ENCODE data around the gene DIP2C. TPM values are rescaled to one million over a fixed set of nuclear protein-coding genes. Genes with fewer than 3 reads are reported as not detected.
"Not testable (repeated sequence)": the region's sequence is repeated elsewhere in the genome, so short reads cannot be mapped to it uniquely, and the experiment has no call there.

The DIP2C gene
- total RNA-seq, 2 experiments from 2014 or later = 0.70 to 0.76 TPM

GRCh38 chr10:614790-615582, 74.5 kb downstream of the DIP2C start:
- H3K9me3 Mint-ChIP-seq = no peaks in the 10 kb centered on the region

GRCh38 chr10:614139-614711, 75.2 kb downstream of the DIP2C start:
- no peaks in the 10 kb centered on the region for H3K27me3 Mint-ChIP-seq
- H3K27ac Mint-ChIP-seq = no peak overlapping the region
- no peaks in the 10 kb centered on the region for H3K9me3 Mint-ChIP-seq
- no peak overlapping the region for H3K4me3 Mint-ChIP-seq
- ChIA-PET CTCF (no interaction called here), POLR2A (no interaction called here)
- no peak for DNase-seq
- H3K36me3 Mint-ChIP-seq (ENCODE audit: low read depth) = no peaks in the 10 kb centered on the region
- H3K4me1 Mint-ChIP-seq = no peaks in the 10 kb centered on the region

More at GRCh38 chr10:614790-615582, 74.5 kb downstream of the DIP2C start:
- Mint-ChIP-seq H3K27ac (no peak overlapping the region), H3K36me3 (ENCODE audit: low read depth) (no peaks in the 10 kb centered on the region), H3K4me1 (no peaks in the 10 kb centered on the region), H3K27me3 (peaks cover 4% of the 10 kb centered on the region), H3K4me3 (no peak overlapping the region)
- ChIA-PET POLR2A (no interaction called here), CTCF (no interaction called here)
- no peak for DNase-seq

- ChIA-PET POLR2A (no interaction called here), CTCF (no interaction called here)
- no peak for DNase-seq
- Mint-ChIP-seq H3K4me3 (no peak overlapping the region), H3K4me1 (no peaks in the 10 kb centered on the region), H3K36me3 (ENCODE audit: low read depth) (no peaks in the 10 kb centered on the region), H3K9me3 (no peaks in the 10 kb centered on the region), H3K27ac (no peak overlapping the region), H3K27me3 (no peaks in the 10 kb centered on the region)
Measured at GRCh38 chr10:613271-614138, 76.0 kb downstream of the DIP2C start.

- DNase-seq = no peak
- Mint-ChIP-seq H3K4me3 (no peak overlapping the region), H3K9me3 (no peaks in the 10 kb centered on the region), H3K27me3 (no peaks in the 10 kb centered on the region), H3K36me3 (ENCODE audit: low read depth) (no peaks in the 10 kb centered on the region), H3K27ac (no peak overlapping the region), H3K4me1 (no peaks in the 10 kb centered on the region)
- POLR2A ChIA-PET = no interaction called here
- CTCF ChIA-PET = no interaction called here
Measured at GRCh38 chr10:612696-613095, 76.8 kb downstream of the DIP2C start.

- H3K36me3 Mint-ChIP-seq (ENCODE audit: low read depth); H3K9me3 Mint-ChIP-seq; CTCF ChIA-PET; H3K4me1 Mint-ChIP-seq; H3K4me3 Mint-ChIP-seq; H3K27ac Mint-ChIP-seq; DNase-seq; POLR2A ChIA-PET; H3K27me3 Mint-ChIP-seq: not testable (repeated sequence)
Measured at GRCh38 chr10:610642-611305, 78.7 kb downstream of the DIP2C start.

GRCh38 chr10:609868-610545, 79.5 kb downstream of the DIP2C start:
- ChIA-PET CTCF (no interaction called here), POLR2A (no interaction called here)
- Mint-ChIP-seq H3K4me3 (no peak overlapping the region), H3K4me1 (no peaks in the 10 kb centered on the region), H3K9me3 (no peaks in the 10 kb centered on the region), H3K36me3 (ENCODE audit: low read depth) (no peaks in the 10 kb centered on the region), H3K27me3 (no peaks in the 10 kb centered on the region), H3K27ac (no peak overlapping the region)
- no peak for DNase-seq

- POLR2A ChIA-PET = no interaction called here
- Mint-ChIP-seq H3K36me3 (ENCODE audit: low read depth) (no peaks in the 10 kb centered on the region), H3K27ac (no peak overlapping the region), H3K9me3 (no peaks in the 10 kb centered on the region), H3K4me1 (no peaks in the 10 kb centered on the region), H3K27me3 (no peaks in the 10 kb centered on the region), H3K4me3 (no peak overlapping the region)
- no peak for DNase-seq
- CTCF ChIA-PET = no interaction called here
Measured at GRCh38 chr10:609262-609658, 80.2 kb downstream of the DIP2C start.

GRCh38 chr10:608331-609261, 80.9 kb downstream of the DIP2C start:
- DNase-seq = no peak
- Mint-ChIP-seq H3K36me3 (ENCODE audit: low read depth) (no peaks in the 10 kb centered on the region), H3K4me3 (no peak overlapping the region), H3K9me3 (no peaks in the 10 kb centered on the region), H3K4me1 (no peaks in the 10 kb centered on the region), H3K27me3 (no peaks in the 10 kb centered on the region), H3K27ac (no peak overlapping the region)
- ChIA-PET CTCF (no interaction called here), POLR2A (no interaction called here)

- ChIA-PET CTCF (no interaction called here), POLR2A (no interaction called here)
- Mint-ChIP-seq H3K9me3 (no peaks in the 10 kb centered on the region), H3K27ac (no peak overlapping the region), H3K4me1 (no peaks in the 10 kb centered on the region), H3K36me3 (ENCODE audit: low read depth) (no peaks in the 10 kb centered on the region), H3K4me3 (no peak overlapping the region), H3K27me3 (no peaks in the 10 kb centered on the region)
- no peak for DNase-seq
Measured at GRCh38 chr10:607545-608185, 81.8 kb downstream of the DIP2C start.

GRCh38 chr10:606762-607544, 82.5 kb downstream of the DIP2C start:
- H3K9me3 Mint-ChIP-seq = no peaks in the 10 kb centered on the region
- POLR2A ChIA-PET = no interaction called here
- no peaks in the 10 kb centered on the region for H3K4me1 Mint-ChIP-seq
- no peak overlapping the region for H3K4me3 Mint-ChIP-seq
- no peaks in the 10 kb centered on the region for H3K36me3 Mint-ChIP-seq (ENCODE audit: low read depth)
- DNase-seq = no peak
- CTCF ChIA-PET = no interaction called here
- H3K27me3 Mint-ChIP-seq = no peaks in the 10 kb centered on the region
- H3K27ac Mint-ChIP-seq = no peak overlapping the region

- Mint-ChIP-seq H3K4me3 (no peak overlapping the region), H3K4me1 (no peaks in the 10 kb centered on the region), H3K27me3 (no peaks in the 10 kb centered on the region), H3K9me3 (no peaks in the 10 kb centered on the region), H3K27ac (no peak overlapping the region), H3K36me3 (ENCODE audit: low read depth) (no peaks in the 10 kb centered on the region)
- DNase-seq = no peak
- POLR2A ChIA-PET = no interaction called here
- CTCF ChIA-PET = no interaction called here
Measured at GRCh38 chr10:605632-606325, 83.7 kb downstream of the DIP2C start.

Measured in activated CD4-positive, alpha-beta memory T cell treated with anti-CD3 and anti-CD28 coated beads, Interleukin-2, amount 10 ng/mL, durations not matched to agents 7 days and 5 days (primary cell).